D721Med (cell line): ENCODE measurements around the gene RBSN.
"Not testable (repeated sequence)": the region's sequence is repeated elsewhere in the genome, so short reads cannot be mapped to it uniquely, and the experiment has no call there.

Experiments
- DNase-seq: peaks from one replicate; pipeline ENCODE4 v3.0.0; 2011; ENCODE audit warnings: low spot score; ENCODE audit not compliant: insufficient read length
- FAIRE-seq: peaks from 2 replicates; lab custom pipeline; 2011; peaks lifted over from hg19 to GRCh38; lab: Jason Lieb, UNC
- CTCF ChIP-seq: IDR thresholded peaks from 2 replicates; pipeline ENCODE4 v1.5.1; 2012; ENCODE audit warnings: mild to moderate bottlenecking, control low read depth; ENCODE audit not compliant: insufficient read depth; ENCODE audit errors: missing control alignments

Gene RBSN

GRCh38 chr3:15098503-15099363 is at the start of gene RBSN:
Gene RBSN, minus strand, starts transcription at chr3:15099148. Its CDS starts 3,028 bp downstream, at chr3:15096120.
- DNase-seq (peak; percentile 72), FAIRE-seq (no peak)
- no peak for TF ChIP-seq CTCF

- no peak for TF ChIP-seq CTCF
- no peak for DNase-seq
- no peak for FAIRE-seq
These were observed 49.7 kb upstream of the RBSN start for GRCh38 chr3:15148614-15149013.

GRCh38 chr3:15136885-15137284 is 37.9 kb upstream of the RBSN start:
- FAIRE-seq, DNase-seq: not testable (repeated sequence)

- not testable (repeated sequence) for FAIRE-seq, DNase-seq
These were observed 36.0 kb upstream of the RBSN start for GRCh38 chr3:15134968-15135367.

GRCh38 chr3:15128403-15128802 is 29.5 kb upstream of the RBSN start:
- not testable (repeated sequence) for FAIRE-seq, DNase-seq

- FAIRE-seq, DNase-seq: not testable (repeated sequence)
These were observed 28.0 kb upstream of the RBSN start for GRCh38 chr3:15126975-15127374.

GRCh38 chr3:15122398-15122797 is 23.4 kb upstream of the RBSN start:
- no peak for TF ChIP-seq CTCF
- FAIRE-seq (no peak), DNase-seq (no peak)

GRCh38 chr3:15121936-15122335 is 23.0 kb upstream of the RBSN start:
- DNase-seq (no peak), FAIRE-seq (no peak)
- TF ChIP-seq CTCF: no peak

GRCh38 chr3:15120986-15121385 is 22.0 kb upstream of the RBSN start:
- FAIRE-seq: no peak
- TF ChIP-seq CTCF: no peak
- DNase-seq: no peak
